CD4-positive, CD25-positive, alpha-beta regulatory T cell (primary cell): ENCODE data around the gene MAS1L. TPM values are rescaled to one million over a fixed set of nuclear protein-coding genes. Genes with fewer than 3 reads are reported as not detected.

Experiments
- ATAC-seq, 2 donors: fragments of 150-1000 bp; cut with Tn5 transposase; one replicate each; pipeline ENCODE4 v1.10.0; 2021; ENCODE audit warnings: low read depth in 2 of 2, moderate number of reproducible peaks in 2 of 2, moderate library complexity in 1 of 2
- DNase-seq, 3 donors: peaks; one replicate each; pipeline versions ENCODE4 v3.0.0 to v3.0.0-alpha.2; 2012 to 2022; ENCODE audit warnings: mixed read lengths in 1 of 3
- H3K27ac ChIP-seq: one replicate; pipeline ENCODE4 v1.7.0; 2013; ENCODE audit warnings: mild to moderate bottlenecking, low read length; ENCODE audit not compliant: insufficient read depth, poor library complexity, severe bottlenecking
- H3K27me3 ChIP-seq: one replicate; pipeline ENCODE4 v1.7.0; 2013; ENCODE audit warnings: low read length; ENCODE audit not compliant: control insufficient read depth, insufficient read depth
- H3K36me3 ChIP-seq: one replicate; pipeline ENCODE4 v1.7.0; 2013; ENCODE audit warnings: mild to moderate bottlenecking, low read length, moderate library complexity; ENCODE audit not compliant: control insufficient read depth, insufficient read depth
- H3K4me1 ChIP-seq: 2 replicates; pipeline ENCODE4 v1.7.0; 2013; ENCODE audit warnings: mild to moderate bottlenecking, low read length; ENCODE audit not compliant: insufficient read depth, control insufficient read depth, poor library complexity, severe bottlenecking
- H3K4me3 ChIP-seq: one replicate; pipeline ENCODE4 v1.7.0; 2013; ENCODE audit warnings: low read depth, mild to moderate bottlenecking, low read length, moderate library complexity
- H3K9me3 ChIP-seq, 2 experiments: 1 replicate in 1 of 2; 2 replicates in 1 of 2; pipeline ENCODE4 v1.7.0; 2013; ENCODE audit warnings: low read length in 2 of 2, mild to moderate bottlenecking in 1 of 2, moderate library complexity in 1 of 2; ENCODE audit not compliant: control insufficient read depth in 2 of 2
- H3K27ac Mint-ChIP-seq, 3 donors: one replicate each; pipeline ENCODE4 v1.8.0; 2020 to 2022; ENCODE audit warnings: mild to moderate bottlenecking in 3 of 3, mixed read lengths in 3 of 3, moderate library complexity in 2 of 3
- H3K27me3 Mint-ChIP-seq: one replicate; pipeline ENCODE4 v1.8.0; 2022; ENCODE audit warnings: mild to moderate bottlenecking, mixed read lengths
- H3K36me3 Mint-ChIP-seq: one replicate; pipeline ENCODE4 v1.8.0; 2020; ENCODE audit warnings: mixed read lengths
- H3K4me1 Mint-ChIP-seq, 4 donors: one replicate each; pipeline ENCODE4 v1.8.0; 2020 to 2022; ENCODE audit warnings: mixed read lengths in 4 of 4, mild to moderate bottlenecking in 1 of 4
- H3K4me3 Mint-ChIP-seq, 4 donors: one replicate each; pipeline ENCODE4 v1.8.0; 2020 to 2022; ENCODE audit warnings: mild to moderate bottlenecking in 4 of 4, mixed read lengths in 4 of 4, moderate library complexity in 3 of 4
- H3K9me3 Mint-ChIP-seq, 7 donors: one replicate each; pipeline ENCODE4 v1.8.0; 2020 to 2022; ENCODE audit warnings: mixed read lengths in 7 of 7, mild to moderate bottlenecking in 3 of 7, moderate library complexity in 2 of 7
- polyA plus RNA-seq, 4 donors: library from polyadenylated mRNA; unstranded; fragments of 300-500 nt; fragmentation: Illumina TruSeq; gene quantifications; one replicate each; pipeline ENCODE4 v1.2.3, GENCODE V29; 2021
- total RNA-seq: library from RNA; stranded (reverse); gene quantifications from one replicate; pipeline ENCODE4 v1.2.3, GENCODE V29; 2022

MAS1L gene
- total and polyA plus RNA-seq, 5 donors from 2014 or later: not detected

- Histone ChIP-seq H3K27ac (no peak overlapping the region), H3K36me3 (no peaks in the 10 kb centered on the region), H3K4me3 (no peak overlapping the region), H3K27me3 (peaks cover 12% of the 10 kb centered on the region), H3K9me3 (no peaks in the 10 kb centered on the region), H3K4me1 (no peaks in the 10 kb centered on the region)
- H3K4me1 Mint-ChIP-seq: no peaks in the 10 kb centered on the region
- H3K27me3 Mint-ChIP-seq: peaks cover 28% of the 10 kb centered on the region
- no peak for ATAC-seq
- no peak overlapping the region for H3K27ac Mint-ChIP-seq
- no peaks in the 10 kb centered on the region for H3K36me3 Mint-ChIP-seq
- DNase-seq: no peak
- H3K9me3 Mint-ChIP-seq: peaks cover 0 to 4% (median 0%) of the 10 kb centered on the region in 7 donors
- no peak overlapping the region for H3K4me3 Mint-ChIP-seq
Observed at GRCh38 chr6:29479560-29479959, 8.2 kb downstream of the MAS1L start.

DNA sequence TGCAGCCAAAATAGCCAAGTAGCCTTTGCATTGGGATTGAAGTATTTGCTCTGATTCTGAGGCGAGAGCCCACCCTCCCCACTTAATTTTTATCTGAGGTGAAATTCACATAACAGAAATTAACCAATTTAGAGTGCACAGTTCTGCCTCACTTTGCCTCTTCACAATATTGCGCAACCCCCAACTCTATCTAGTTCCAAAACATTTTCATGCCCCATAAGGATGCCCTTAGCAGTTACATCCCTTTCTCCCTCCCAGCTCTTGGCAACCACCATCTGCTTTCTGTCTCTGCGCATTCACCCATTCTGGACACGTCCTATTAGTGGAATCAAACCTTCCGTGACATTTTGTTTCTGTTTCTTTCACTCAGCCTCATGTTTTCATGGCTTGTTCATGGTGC lies 9.0 kb downstream of the MAS1L start:
- Histone ChIP-seq H3K4me1 (no peaks in the 10 kb centered on the region), H3K27me3 (peaks cover 12% of the 10 kb centered on the region), H3K4me3 (no peak overlapping the region), H3K27ac (no peak overlapping the region), H3K36me3 (no peaks in the 10 kb centered on the region), H3K9me3 (no peaks in the 10 kb centered on the region)
- Mint-ChIP-seq H3K27me3 (peaks cover 28% of the 10 kb centered on the region), H3K27ac (no peak overlapping the region), H3K36me3 (no peaks in the 10 kb centered on the region), H3K9me3 (peaks cover 0 to 4% (median 0%) of the 10 kb centered on the region in 7 donors), H3K4me3 (no peak overlapping the region), H3K4me1 (no peaks in the 10 kb centered on the region)
- DNase-seq: no peak
- no peak for ATAC-seq

- H3K4me3 ChIP-seq: no peak overlapping the region
- Mint-ChIP-seq H3K4me1 (no peaks in the 10 kb centered on the region), H3K9me3 (peaks cover 0 to 4% (median 0%) of the 10 kb centered on the region in 7 donors), H3K27me3 (peaks cover 27% of the 10 kb centered on the region), H3K4me3 (no peak overlapping the region), H3K36me3 (no peaks in the 10 kb centered on the region), H3K27ac (no peak overlapping the region)
- ATAC-seq (no peak), DNase-seq (no peak)
- no peaks in the 10 kb centered on the region for H3K4me1 ChIP-seq
- H3K27ac ChIP-seq: no peak overlapping the region
- peaks cover 9% of the 10 kb centered on the region for H3K27me3 ChIP-seq
- H3K9me3 ChIP-seq: no peaks in the 10 kb centered on the region
- no peaks in the 10 kb centered on the region for H3K36me3 ChIP-seq
Observed at GRCh38 chr6:29477923-29478450, 9.8 kb downstream of the MAS1L start.

DNA sequence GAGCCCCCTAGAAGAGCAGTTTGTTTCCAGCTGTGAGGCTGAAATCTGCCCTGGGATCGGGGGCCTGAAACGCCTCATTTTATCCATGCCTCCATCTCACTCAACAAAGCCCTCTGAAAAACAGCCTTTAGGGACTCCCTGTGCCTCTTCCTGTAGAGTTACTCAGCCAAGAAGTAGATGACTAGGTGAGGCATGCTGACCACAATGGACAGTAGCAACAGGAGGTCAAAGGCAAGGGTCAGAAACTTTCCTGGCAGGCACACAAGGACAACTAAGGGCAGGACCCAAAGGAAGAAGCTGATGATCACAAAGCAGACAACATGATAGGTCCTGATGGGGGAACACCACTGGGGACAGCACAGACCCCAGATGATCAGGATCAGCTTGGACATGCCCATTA lies 12.8 kb downstream of the MAS1L start:
- Histone ChIP-seq H3K4me1 (no peaks in the 10 kb centered on the region), H3K27ac (no peak overlapping the region), H3K9me3 (no peaks in the 10 kb centered on the region), H3K27me3 (peaks cover under 1% of the 10 kb centered on the region), H3K36me3 (no peaks in the 10 kb centered on the region), H3K4me3 (no peak overlapping the region)
- Mint-ChIP-seq H3K9me3 (peaks cover 0 to 5% (median 0%) of the 10 kb centered on the region in 7 donors), H3K36me3 (no peaks in the 10 kb centered on the region), H3K4me3 (no peak overlapping the region), H3K27me3 (peaks cover 24% of the 10 kb centered on the region), H3K4me1 (no peaks in the 10 kb centered on the region), H3K27ac (no peak overlapping the region)
- DNase-seq (no peak), ATAC-seq (no peak)

- H3K9me3 ChIP-seq: no peaks in the 10 kb centered on the region
- no peak overlapping the region for H3K27ac ChIP-seq
- DNase-seq (no peak), ATAC-seq (no peak)
- Mint-ChIP-seq H3K9me3 (peaks cover 0 to 5% (median 0%) of the 10 kb centered on the region in 7 donors), H3K4me3 (no peak overlapping the region), H3K4me1 (no peaks in the 10 kb centered on the region), H3K27ac (no peak overlapping the region), H3K27me3 (peaks cover 15% of the 10 kb centered on the region), H3K36me3 (no peaks in the 10 kb centered on the region)
- peaks cover 2% of the 10 kb centered on the region for H3K27me3 ChIP-seq
- H3K4me3 ChIP-seq: no peak overlapping the region
- no peaks in the 10 kb centered on the region for H3K4me1 ChIP-seq
- H3K36me3 ChIP-seq: no peaks in the 10 kb centered on the region
Observed at GRCh38 chr6:29466241-29466640, 21.5 kb downstream of the MAS1L start.

DNA sequence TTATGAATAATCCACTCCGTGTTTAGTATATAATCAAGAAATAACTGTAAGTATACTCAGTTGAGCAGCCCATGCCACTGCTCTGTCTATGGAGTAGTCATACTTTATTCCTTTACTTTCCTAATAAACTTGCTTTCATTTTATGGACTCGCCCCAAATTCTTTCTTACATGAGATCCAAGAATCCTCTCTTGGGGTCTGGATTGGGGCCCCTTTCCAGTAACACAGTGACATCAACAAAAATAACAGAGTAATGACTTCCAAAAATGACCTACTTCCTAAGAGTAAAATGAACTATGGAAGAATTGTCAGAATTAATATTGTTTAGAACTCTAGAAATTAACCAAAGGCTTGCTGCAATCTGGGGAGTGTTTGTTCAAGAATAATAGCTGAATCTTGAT lies 22.0 kb downstream of the MAS1L start:
- H3K4me1 Mint-ChIP-seq: no peaks in the 10 kb centered on the region
- Histone ChIP-seq H3K27ac (no peak overlapping the region), H3K27me3 (peaks cover 2% of the 10 kb centered on the region), H3K9me3 (no peaks in the 10 kb centered on the region), H3K4me1 (no peaks in the 10 kb centered on the region), H3K36me3 (no peaks in the 10 kb centered on the region), H3K4me3 (no peak overlapping the region)
- H3K4me3 Mint-ChIP-seq: no peak overlapping the region
- H3K36me3 Mint-ChIP-seq: no peaks in the 10 kb centered on the region
- H3K9me3 Mint-ChIP-seq: peaks cover 0 to 5% (median 0%) of the 10 kb centered on the region in 7 donors
- ATAC-seq: no peak
- H3K27ac Mint-ChIP-seq: no peak overlapping the region
- no peak for DNase-seq
- H3K27me3 Mint-ChIP-seq: peaks cover 15% of the 10 kb centered on the region

DNA sequence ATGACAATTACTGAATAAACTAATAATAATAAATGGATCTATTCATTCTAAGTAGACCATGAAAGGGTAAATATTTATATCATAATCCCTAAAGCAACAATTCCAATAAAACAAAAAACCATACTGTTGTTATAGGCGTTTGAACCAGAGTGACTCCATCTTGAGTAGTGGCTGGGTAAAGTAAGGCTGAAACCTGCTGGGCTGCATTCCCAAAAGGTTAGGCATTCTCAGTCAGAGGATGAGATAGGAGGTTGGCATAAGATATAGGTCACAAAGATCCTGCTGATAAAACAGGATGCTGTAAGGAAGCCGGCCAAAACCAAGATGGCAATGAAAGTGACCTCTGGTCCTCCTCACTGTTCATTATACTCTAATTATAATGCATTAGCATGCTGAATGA lies 22.5 kb downstream of the MAS1L start:
- no peaks in the 10 kb centered on the region for H3K4me1 Mint-ChIP-seq
- no peak overlapping the region for H3K4me3 ChIP-seq
- no peaks in the 10 kb centered on the region for H3K36me3 ChIP-seq
- no peak overlapping the region for H3K27ac Mint-ChIP-seq
- peaks cover 2% of the 10 kb centered on the region for H3K27me3 ChIP-seq
- peaks cover 15% of the 10 kb centered on the region for H3K27me3 Mint-ChIP-seq
- ATAC-seq (no peak), DNase-seq (no peak)
- no peak overlapping the region for H3K4me3 Mint-ChIP-seq
- H3K36me3 Mint-ChIP-seq: no peaks in the 10 kb centered on the region
- no peaks in the 10 kb centered on the region for H3K4me1 ChIP-seq
- no peak overlapping the region for H3K27ac ChIP-seq
- H3K9me3 ChIP-seq: no peaks in the 10 kb centered on the region
- H3K9me3 Mint-ChIP-seq: peaks cover 0 to 5% (median 0%) of the 10 kb centered on the region in 7 donors

DNA sequence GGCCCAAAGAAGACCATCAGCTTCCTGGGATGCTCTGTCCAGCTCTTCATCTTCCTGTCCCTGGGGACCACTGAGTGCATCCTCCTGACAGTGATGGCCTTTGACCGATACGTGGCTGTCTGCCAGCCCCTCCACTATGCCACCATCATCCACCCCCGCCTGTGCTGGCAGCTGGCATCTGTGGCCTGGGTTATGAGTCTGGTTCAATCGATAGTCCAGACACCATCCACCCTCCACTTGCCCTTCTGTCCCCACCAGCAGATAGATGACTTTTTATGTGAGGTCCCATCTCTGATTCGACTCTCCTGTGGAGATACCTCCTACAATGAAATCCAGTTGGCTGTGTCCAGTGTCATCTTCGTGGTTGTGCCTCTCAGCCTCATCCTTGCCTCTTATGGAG lies 25.7 kb downstream of the MAS1L start:
- no peak overlapping the region for H3K27ac ChIP-seq
- Mint-ChIP-seq H3K36me3 (no peaks in the 10 kb centered on the region), H3K27ac (no peak overlapping the region), H3K4me1 (no peaks in the 10 kb centered on the region), H3K27me3 (peaks cover 17% of the 10 kb centered on the region), H3K9me3 (peaks cover 0 to 5% (median 0%) of the 10 kb centered on the region in 7 donors), H3K4me3 (no peak overlapping the region)
- no peaks in the 10 kb centered on the region for H3K4me1 ChIP-seq
- DNase-seq (no peak), ATAC-seq (no peak)
- H3K4me3 ChIP-seq: no peak overlapping the region
- H3K9me3 ChIP-seq: no peaks in the 10 kb centered on the region
- peaks cover 11% of the 10 kb centered on the region for H3K27me3 ChIP-seq
- no peaks in the 10 kb centered on the region for H3K36me3 ChIP-seq
